Kidney capillary endothelial cell (primary cell): ENCODE measurements around the gene TENT5A.

Source experiments
- DNase-seq: peaks from one replicate; pipeline ENCODE4 v3.0.0-alpha.2; 2018; ENCODE audit warnings: low spot score

TENT5A gene

DNA sequence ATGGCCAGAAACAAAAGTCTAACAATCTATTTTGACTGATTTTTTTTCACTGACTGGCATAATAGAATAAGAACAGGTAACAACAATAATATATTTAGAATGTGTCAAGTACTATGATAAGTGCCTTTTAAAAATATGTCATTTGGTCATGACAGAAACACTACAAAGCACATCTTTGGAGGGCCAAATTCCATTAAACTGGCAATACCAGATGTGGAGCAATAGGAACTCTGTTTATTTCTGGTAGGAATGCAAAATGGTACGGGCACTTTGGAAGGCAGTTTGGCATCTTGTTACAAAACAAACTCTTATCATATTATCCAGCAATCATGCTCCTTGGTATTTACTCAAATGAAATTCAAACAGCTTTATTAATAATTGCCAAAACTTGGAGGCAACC, 39.3 kb downstream of the TENT5A start:
- no peak for DNase-seq

DNA sequence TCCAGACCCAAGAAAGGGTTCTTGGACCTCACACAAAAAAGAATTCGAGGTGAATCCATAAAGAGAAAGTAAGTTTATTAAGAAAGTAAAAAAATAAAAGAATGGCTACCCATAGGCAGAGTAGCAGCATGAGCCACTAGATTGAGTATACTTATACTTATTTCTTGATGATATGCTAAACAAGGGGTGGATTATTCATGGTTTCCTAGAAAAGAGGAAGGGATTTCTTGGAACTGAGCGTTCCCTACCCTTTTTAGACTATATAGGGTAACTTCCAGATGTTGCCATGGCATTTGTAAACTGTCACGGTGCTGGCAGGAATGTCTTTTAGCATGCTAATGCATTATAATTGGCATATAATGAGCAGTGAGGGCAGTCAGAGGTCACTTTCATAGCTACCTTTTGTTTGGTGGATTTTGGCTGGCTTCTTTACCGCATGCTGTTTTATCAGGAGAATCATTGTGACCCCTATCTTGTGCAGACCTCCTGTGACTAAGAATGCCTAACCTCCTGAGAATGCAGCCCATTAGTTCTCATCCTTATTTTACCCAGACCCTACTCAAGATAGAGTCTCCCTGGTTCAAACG, 44.3 kb downstream of the TENT5A start:
- DNase-seq = no peak

DNA sequence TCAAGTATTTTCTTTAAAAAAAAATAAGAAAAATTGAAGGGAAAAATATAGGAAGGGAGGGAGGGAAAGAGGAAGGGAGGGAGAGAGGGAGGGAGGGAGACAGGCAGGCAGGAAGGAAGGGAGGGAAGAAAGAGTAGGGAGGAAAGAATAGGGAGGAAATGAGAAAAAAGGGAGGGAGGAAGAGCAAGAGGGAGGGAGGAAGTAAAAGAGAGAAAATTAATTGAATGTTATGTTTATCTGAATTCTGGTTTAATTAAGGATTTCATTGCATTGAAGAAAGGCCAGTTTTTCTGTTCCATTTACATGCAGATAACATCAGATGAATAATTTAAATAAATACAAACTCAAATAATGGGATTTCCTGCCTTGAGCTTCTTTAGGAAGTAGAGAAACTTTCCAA, 47.8 kb downstream of the TENT5A start:
- DNase-seq = no peak

DNA sequence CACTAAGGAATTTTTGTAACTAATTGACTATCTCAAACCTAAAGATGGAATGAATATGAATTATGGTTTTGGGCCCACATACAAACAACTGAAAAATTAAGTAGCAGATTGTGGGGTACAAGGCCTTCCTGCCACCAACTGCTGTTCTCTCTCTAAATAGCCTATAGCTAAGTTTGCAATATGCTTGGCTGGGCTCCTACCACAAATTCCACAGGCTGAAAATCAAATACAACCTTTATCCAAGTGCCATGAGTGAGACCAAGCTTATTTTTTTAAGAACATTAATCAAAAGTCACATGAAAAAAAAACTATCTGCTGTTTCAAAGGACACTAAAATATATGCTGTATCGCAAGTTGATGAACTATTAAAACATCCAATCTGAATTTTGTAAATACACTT, 52.1 kb downstream of the TENT5A start:
- DNase-seq = no peak

DNA sequence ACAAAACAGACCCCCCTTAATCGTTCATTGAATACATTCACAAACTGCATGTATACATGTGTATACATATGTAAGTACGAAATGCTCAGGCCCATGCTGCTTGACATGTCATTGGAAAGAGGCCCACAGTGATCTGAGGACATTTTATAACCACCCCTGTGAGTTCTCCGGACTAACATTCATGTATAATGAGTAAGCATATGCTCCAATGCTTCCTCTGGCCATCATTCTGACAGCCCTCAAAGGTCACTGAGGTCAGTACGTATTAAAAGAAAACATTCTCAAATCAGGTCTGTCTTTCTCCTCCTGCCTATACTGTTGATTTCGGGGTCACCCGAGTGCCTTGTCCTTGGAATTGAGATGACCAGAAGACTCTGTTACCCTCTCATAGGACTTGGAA, 54.9 kb downstream of the TENT5A start:
- DNase-seq = no peak

DNA sequence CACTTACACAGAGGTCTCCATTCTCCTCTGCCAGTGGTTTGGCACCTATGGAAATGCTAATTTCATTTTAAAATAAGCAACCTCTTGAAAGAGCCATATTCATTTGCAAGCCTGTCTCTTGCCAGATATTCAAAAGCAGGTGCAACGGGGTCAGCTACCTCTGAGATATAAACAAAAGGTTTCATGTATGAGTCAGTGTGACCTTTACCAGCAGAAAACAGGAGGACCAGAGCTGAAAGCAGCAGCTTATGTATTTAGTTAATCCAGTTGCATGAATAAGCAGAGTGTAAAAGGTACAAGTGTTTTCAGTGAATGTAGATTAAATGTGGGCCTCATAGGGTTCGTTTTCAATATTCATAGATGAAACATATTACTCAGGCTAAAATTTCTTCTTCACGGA, 56.0 kb downstream of the TENT5A start:
- no peak for DNase-seq
